HG02763 (cell line): ENCODE results near the gene XXYLT1.
"Not testable (repeated sequence)": the region's sequence is repeated elsewhere in the genome, so short reads cannot be mapped to it uniquely, and the experiment has no call there.

Source experiments
- ATAC-seq: cut with Tn5 transposase; IDR thresholded peaks from one replicate; pipeline ENCODE4 v1.9.1; 2021; ENCODE audit warnings: mild to moderate bottlenecking, moderate library complexity; ENCODE audit not compliant: unreplicated experiment

The XXYLT1 gene

DNA sequence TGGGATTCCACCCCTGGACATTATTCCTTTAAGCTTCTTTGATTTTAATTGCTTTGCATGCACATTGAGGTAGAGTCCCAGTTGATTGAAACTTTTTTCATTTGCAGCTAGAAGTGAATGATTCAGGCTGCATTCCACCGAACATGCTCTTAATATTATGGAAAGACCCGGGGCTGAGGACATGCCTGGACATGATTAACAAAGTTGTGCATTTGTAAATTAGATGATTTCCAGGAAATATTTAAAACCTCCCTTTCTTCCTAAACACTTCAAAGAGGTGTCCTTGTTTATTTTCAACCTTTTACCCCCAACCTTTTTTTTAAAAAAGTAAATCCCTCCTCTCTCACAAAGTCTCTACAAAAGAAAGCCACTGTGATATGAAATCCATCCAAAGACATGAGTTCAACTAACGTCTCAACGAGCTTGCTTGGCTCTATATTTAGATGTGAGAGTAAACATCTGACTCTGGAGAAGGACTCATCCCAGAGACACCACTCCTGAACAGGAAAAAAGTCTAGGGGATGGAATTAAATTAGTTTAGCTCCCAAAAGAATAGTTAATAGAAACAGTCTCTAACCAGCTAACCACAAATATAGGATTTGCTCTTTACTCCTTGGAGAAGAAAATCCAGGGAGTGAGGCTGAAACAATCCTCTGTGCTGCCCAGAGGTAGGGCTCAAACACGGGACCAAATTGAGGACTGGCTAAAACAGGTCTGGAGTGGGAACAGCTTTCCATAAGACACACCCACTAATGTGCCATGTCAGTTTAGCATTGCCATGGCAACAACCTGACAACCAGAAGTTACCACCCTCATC is 83.1 kb downstream of the XXYLT1 start:
- ATAC-seq = no peak

GRCh38 chr3:195186710-195187047 is 84.3 kb downstream of the XXYLT1 start:
- not testable (repeated sequence) for ATAC-seq

DNA sequence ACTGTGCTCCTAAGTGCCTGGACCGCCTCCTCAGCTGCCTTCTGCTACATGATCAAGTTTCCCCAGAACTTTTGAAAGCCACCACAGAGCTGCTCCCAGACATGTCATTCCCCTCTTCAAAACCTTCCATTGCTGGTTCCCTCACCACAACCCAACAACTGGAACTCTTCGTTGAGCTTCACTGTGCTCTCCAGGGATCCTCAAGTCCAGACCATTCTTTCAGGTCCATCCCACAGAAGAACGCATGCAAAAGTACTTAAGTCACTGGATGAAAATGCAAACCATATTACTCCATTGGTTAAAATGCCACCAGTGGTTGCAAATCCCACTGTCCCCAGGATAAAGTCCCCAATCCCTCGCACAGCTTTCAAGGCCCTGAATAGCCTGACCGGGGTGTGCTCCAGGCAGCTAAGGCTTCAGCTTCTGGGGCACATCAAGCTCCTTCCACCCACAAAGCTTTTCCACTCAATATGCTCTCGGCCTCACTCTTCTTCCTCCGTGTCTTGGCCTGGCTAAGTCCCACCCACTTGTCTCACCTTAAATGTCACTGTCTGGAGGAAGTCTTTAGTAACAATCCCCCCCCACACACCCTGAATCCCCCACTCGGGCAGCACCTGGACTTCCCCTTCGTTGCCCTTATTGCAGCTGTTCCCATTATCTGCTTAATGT is 84.8 kb downstream of the XXYLT1 start:
- no peak for ATAC-seq

DNA sequence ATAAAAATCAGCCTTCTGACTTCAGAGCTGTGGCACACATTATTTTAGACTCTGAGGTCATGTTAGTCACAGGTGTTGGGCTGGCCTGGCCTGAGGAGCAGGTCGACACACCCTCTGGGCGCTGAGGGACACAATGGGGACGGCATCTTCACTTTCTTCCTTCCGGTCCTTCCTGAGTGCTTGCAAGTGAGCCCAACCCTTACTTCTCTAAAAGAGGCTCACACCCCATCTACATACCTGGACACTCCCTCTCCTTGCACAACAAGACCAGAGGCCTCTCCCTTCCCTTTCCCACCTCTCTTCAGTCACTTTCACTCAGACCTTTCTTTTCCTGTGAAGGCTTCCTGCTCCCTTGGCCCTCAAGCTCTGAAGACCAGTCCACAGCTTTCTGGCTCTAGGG is 85.4 kb downstream of the XXYLT1 start:
- ATAC-seq = no peak

- ATAC-seq = no peak
Measured at GRCh38 chr3:195184716-195185421, 86.1 kb downstream of the XXYLT1 start.

DNA sequence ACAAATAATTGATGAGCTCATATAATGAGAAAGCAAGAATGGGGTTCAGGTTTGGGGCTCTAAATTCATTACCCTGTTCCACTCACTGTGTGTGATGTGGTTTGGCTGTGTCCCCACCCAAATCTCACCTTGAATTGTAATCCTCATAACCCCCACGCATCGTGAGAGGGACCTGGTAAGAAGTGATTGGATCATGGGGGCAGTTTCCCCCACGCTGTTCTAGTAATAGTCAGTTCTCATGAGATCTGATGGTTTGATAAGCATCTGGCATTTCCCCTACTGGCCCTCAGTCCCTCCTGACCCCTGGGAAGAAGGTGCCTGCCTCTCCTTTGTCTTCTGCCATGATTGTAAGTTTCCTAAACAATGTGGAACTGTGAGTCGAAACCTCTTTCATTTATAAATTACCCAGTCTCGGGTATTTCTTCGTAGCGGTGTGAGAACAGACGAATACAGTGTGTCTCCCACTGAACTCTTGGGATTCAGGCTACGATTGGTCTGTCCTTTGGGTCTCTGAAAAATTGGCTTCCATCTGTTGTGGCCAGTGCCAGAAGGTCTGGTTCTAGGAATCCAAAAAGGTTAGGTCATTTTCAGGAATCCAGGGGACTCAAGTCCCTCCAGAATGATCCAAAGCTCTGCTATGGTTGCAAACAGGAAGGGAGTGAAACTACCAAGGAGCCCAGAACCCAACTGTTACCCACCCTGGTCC is 87.7 kb downstream of the XXYLT1 start:
- no peak for ATAC-seq

- ATAC-seq = no peak
Measured at GRCh38 chr3:195182470-195182795, 88.5 kb downstream of the XXYLT1 start.

DNA sequence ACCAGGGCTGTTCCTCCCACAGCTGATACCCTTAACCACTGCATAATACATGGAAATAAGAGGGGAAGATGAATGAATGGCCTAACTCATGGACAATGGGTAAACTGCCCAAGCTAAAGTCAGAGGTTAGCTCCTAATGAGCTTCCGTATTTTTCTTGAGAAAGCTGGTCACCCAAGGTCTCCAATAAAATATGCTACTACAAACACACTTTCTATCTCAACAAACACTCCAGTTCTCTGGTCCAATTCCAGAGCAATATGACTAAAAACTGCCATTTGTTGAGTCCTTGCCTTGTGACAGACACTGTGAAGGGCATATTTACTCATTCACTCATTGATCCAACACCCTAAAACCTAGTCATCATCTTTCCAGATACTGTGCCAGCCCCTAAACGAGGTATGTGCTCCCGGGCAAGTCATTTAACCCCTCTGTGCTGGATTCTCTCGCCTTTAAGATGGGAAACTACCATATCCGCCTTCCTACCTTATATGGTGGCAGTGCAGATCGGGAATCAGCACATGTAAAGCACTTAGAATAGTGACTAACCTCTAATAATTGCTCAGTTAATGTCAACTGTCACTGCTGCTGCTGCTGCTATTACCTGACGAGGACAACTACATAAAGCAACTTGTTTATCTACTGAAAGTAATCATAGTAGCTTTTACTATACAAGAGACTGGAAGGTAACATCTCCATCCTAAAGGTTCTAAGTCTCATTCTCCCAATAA is 89.1 kb downstream of the XXYLT1 start:
- ATAC-seq = no peak

DNA sequence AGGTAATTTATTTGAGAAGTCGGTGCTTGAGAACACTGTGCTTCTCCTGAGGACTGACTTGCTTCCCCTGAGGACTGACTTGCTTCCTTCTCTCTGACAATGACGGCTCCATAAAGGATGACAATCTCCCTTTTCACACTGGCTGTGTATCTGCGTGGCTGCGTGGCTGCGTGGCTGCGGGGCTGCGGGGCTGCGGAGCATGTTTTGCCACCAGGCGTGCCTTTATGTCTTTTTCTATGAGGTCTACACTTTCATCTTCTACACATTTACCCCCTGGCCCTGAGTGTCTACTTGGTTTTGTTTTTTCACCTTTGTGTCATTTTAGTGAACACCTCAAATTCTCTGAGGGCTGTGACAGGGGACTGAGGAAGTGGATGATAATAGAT is 89.9 kb downstream of the XXYLT1 start:
- no peak for ATAC-seq

GRCh38 chr3:195180490-195181112 is 90.4 kb downstream of the XXYLT1 start:
- ATAC-seq = no peak

DNA sequence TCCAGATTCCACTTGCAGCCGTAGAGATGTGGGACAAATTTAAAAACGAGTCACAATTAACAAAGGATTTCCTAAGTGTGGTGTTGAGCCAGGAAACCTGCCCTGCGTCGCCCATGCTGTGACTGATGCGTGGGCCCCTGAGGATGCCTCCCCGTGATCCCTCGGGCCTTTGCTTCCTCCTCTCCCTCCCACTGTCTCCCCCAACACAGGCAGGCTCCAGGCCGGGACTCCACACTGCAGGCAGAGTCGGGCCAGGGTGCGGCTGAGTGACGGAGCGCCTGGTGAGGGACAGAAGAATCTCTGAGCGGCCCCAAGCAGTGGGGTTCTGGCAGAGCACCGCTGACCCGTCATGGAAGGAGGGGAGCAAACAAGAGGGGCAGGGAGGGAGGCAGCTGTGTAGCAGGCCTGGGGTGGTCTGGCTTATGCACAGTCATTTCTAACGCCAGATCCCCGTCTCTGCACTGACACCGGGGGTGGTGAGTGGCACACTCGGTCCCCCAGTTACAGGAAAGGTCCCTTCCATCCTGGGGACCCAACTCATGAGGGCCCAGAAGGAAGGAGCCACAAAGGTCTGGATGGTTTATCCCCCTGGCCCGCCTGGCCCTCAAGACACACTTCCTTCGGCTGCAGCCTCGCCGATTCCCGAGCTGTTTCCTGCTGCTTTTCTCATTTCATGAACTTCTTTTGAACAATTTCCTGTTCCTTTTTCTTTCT is 91.0 kb downstream of the XXYLT1 start:
- ATAC-seq = no peak

- no peak for ATAC-seq
Measured at GRCh38 chr3:195178124-195178910, 92.6 kb downstream of the XXYLT1 start.

GRCh38 chr3:195177422-195178123 is 93.4 kb downstream of the XXYLT1 start:
- no peak for ATAC-seq

GRCh38 chr3:195176776-195177175 is 94.2 kb downstream of the XXYLT1 start:
- no peak for ATAC-seq

DNA sequence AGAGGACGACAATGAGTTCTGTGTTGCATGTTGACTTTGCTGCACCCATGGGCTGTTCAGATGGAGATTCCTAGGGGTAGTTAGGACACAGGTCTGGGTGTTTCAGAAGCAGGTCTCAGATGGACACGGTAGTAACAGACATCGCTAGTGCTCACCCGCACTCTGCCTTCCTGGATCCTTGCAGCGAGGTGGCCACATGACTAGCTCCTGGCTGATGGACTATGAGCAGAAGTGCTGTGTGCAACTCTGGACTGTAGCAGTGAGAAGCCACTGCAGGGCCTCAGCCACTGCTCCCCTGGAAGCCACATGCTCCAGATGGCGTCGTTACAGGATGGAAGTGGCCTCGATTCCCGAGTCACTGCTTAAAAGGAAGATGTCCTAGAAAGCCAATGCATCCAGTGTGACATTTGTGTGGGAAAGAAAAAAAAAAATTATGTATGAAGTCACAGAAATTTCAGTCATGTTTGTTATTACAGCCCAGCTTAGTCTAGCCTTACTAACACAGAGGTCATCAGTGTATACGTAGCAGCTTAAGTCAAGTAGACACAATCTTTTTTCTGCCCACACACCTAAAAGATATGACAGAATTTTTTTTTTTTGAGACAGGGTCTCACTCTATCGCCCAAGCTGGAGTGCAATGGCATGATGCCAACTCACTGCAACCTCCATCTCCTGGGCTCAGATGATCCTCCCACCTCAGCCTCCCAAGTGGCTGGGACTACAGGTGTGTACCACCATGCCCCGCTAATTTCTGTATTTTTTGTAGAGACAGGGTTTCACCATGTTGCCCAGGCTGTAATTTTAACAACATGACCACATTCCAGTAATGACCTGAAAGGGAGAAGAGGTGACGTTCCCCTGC is 95.3 kb downstream of the XXYLT1 start:
- ATAC-seq = no peak

- ATAC-seq = no peak
Measured at GRCh38 chr3:195175076-195175475, 95.9 kb downstream of the XXYLT1 start.

GRCh38 chr3:195173657-195174056 is 97.3 kb downstream of the XXYLT1 start:
- ATAC-seq = no peak
